SKM-1 treated with dmso at 0.1 percent for 144 hours (cell line): ENCODE measurements around the gene CHST13.

Source experiments
- DNase-seq: peaks from one replicate; lab custom pipeline; 2025; ENCODE audit not compliant: unreplicated experiment; lab: John Stamatoyannopoulos, UW

The CHST13 gene

GRCh38 chr3:126487151-126487771, 36.7 kb upstream of the CHST13 start:
- peak; percentile 71 for DNase-seq

GRCh38 chr3:126488185-126488584, 35.8 kb upstream of the CHST13 start:
- DNase-seq = no peak

GRCh38 chr3:126488886-126489569, 34.9 kb upstream of the CHST13 start:
- no peak for DNase-seq

GRCh38 chr3:126490619-126491018, 33.3 kb upstream of the CHST13 start:
- DNase-seq = no peak

GRCh38 chr3:126491221-126492013, 32.5 kb upstream of the CHST13 start:
- DNase-seq = peak; percentile 31

GRCh38 chr3:126493051-126493450, 30.9 kb upstream of the CHST13 start:
- no peak for DNase-seq

- DNase-seq = no peak
Observed at GRCh38 chr3:126493739-126494138, 30.2 kb upstream of the CHST13 start.

- no peak for DNase-seq
Observed at GRCh38 chr3:126494204-126494969, 29.6 kb upstream of the CHST13 start.

- DNase-seq = no peak
Observed at GRCh38 chr3:126494970-126495230, 29.1 kb upstream of the CHST13 start.

GRCh38 chr3:126495786-126496185, 28.2 kb upstream of the CHST13 start:
- DNase-seq = no peak

GRCh38 chr3:126496894-126497850, 26.8 kb upstream of the CHST13 start:
- DNase-seq = peak; percentile 35

- DNase-seq = no peak
Observed at GRCh38 chr3:126497956-126498355, 26.0 kb upstream of the CHST13 start.

GRCh38 chr3:126498461-126498860, 25.5 kb upstream of the CHST13 start:
- no peak for DNase-seq

- no peak for DNase-seq
Observed at GRCh38 chr3:126498929-126499328, 25.0 kb upstream of the CHST13 start.

- DNase-seq = no peak
Observed at GRCh38 chr3:126499401-126499800, 24.6 kb upstream of the CHST13 start.

GRCh38 chr3:126500016-126500415, 23.9 kb upstream of the CHST13 start:
- DNase-seq = no peak

GRCh38 chr3:126501054-126501453, 22.9 kb upstream of the CHST13 start:
- DNase-seq = no peak

- no peak for DNase-seq
Observed at GRCh38 chr3:126501736-126502135, 22.2 kb upstream of the CHST13 start.

- DNase-seq = no peak
Observed at GRCh38 chr3:126502656-126503055, 21.3 kb upstream of the CHST13 start.

- no peak for DNase-seq
Observed at GRCh38 chr3:126503701-126504100, 20.3 kb upstream of the CHST13 start.
